HEK293T (cell line): ENCODE data around the gene ZSWIM5.
"Not testable (repeated sequence)": the region's sequence is repeated elsewhere in the genome, so short reads cannot be mapped to it uniquely, and the experiment has no call there.

Source experiments
- CTCF ChIA-PET: fragments of 350-600 bp; formaldehyde crosslinking; extraction: SDS; loops from one replicate; lab custom pipeline; 2021; ENCODE audit warnings: antibody characterized with exemption, inconsistent platforms; lab: Yijun Ruan, JAX
- POLR2A ChIA-PET: fragments of 350-600 bp; formaldehyde crosslinking; extraction: SDS; loops from one replicate; lab custom pipeline; 2020; ENCODE audit warnings: antibody characterized with exemption, inconsistent platforms; lab: Yijun Ruan, JAX
- DNase-seq: peaks from one replicate; pipeline ENCODE4 v3.0.0; 2012; ENCODE audit warnings: mixed read lengths; ENCODE audit errors: extremely low spot score
- ARNT ChIP-seq: fragments of 450-650 bp; IDR thresholded peaks from 2 replicates; pipeline ENCODE4 v1.6.1; 2017; ENCODE audit warnings: mild to moderate bottlenecking
- BHLHE40 ChIP-seq: fragments of 450-650 bp; IDR thresholded peaks from 2 replicates; pipeline ENCODE4 v1.6.1; 2016; ENCODE audit warnings: mild to moderate bottlenecking, moderate library complexity, borderline replicate concordance
- CTBP1 ChIP-seq: fragments of 450-650 bp; IDR thresholded peaks from 2 replicates; pipeline ENCODE4 v1.6.1; 2016; ENCODE audit warnings: borderline replicate concordance
- ELF4 ChIP-seq: fragments of 450-650 bp; IDR thresholded peaks from 2 replicates; pipeline ENCODE4 v1.6.1; 2017; ENCODE audit warnings: antibody characterized with exemption
- FOXA1 ChIP-seq: fragments of 450-650 bp; IDR thresholded peaks from 2 replicates; pipeline ENCODE4 v1.6.1; 2016; ENCODE audit warnings: mild to moderate bottlenecking
- FOXK2 ChIP-seq: fragments of 450-650 bp; IDR thresholded peaks from 2 replicates; pipeline ENCODE4 v1.6.1; 2016; ENCODE audit warnings: mild to moderate bottlenecking
- FOXM1 ChIP-seq: fragments of 450-650 bp; IDR thresholded peaks from 2 replicates; pipeline ENCODE4 v1.6.1; 2017; ENCODE audit warnings: mild to moderate bottlenecking, borderline replicate concordance
- HDGF ChIP-seq: fragments of 450-650 bp; IDR thresholded peaks from 2 replicates; pipeline ENCODE4 v1.6.1; 2017; ENCODE audit warnings: antibody characterized with exemption, borderline replicate concordance
- L3MBTL2 ChIP-seq: fragments of 450-650 bp; conservative IDR thresholded peaks from 2 replicates; pipeline ENCODE4 v1.6.1; 2016; ENCODE audit warnings: mild to moderate bottlenecking
- LEF1 ChIP-seq: fragments of 450-650 bp; IDR thresholded peaks from 2 replicates; pipeline ENCODE4 v1.6.1; 2017; ENCODE audit warnings: mild to moderate bottlenecking, borderline replicate concordance
- NFRKB ChIP-seq: fragments of 450-650 bp; IDR thresholded peaks from 2 replicates; pipeline ENCODE4 v1.6.1; 2016; ENCODE audit warnings: mild to moderate bottlenecking, moderate library complexity
- SP1 ChIP-seq: fragments of 450-650 bp; IDR thresholded peaks from 2 replicates; pipeline ENCODE4 v1.6.1; 2017
- SUZ12 ChIP-seq: fragments of 450-650 bp; IDR thresholded peaks from 2 replicates; pipeline ENCODE4 v1.6.1; 2016; ENCODE audit warnings: mild to moderate bottlenecking
- TARDBP ChIP-seq: fragments of 450-650 bp; IDR thresholded peaks from 2 replicates; pipeline ENCODE4 v1.6.1; 2016
- ZNF384 ChIP-seq: fragments of 450-650 bp; IDR thresholded peaks from 2 replicates; pipeline ENCODE4 v1.6.1; 2016
- TF ChIP-seq, protein P1 (sequence below): fragments of 450-650 bp; IDR thresholded peaks from 2 replicates; pipeline ENCODE4 v1.6.1; 2016

Gene ZSWIM5

DNA sequence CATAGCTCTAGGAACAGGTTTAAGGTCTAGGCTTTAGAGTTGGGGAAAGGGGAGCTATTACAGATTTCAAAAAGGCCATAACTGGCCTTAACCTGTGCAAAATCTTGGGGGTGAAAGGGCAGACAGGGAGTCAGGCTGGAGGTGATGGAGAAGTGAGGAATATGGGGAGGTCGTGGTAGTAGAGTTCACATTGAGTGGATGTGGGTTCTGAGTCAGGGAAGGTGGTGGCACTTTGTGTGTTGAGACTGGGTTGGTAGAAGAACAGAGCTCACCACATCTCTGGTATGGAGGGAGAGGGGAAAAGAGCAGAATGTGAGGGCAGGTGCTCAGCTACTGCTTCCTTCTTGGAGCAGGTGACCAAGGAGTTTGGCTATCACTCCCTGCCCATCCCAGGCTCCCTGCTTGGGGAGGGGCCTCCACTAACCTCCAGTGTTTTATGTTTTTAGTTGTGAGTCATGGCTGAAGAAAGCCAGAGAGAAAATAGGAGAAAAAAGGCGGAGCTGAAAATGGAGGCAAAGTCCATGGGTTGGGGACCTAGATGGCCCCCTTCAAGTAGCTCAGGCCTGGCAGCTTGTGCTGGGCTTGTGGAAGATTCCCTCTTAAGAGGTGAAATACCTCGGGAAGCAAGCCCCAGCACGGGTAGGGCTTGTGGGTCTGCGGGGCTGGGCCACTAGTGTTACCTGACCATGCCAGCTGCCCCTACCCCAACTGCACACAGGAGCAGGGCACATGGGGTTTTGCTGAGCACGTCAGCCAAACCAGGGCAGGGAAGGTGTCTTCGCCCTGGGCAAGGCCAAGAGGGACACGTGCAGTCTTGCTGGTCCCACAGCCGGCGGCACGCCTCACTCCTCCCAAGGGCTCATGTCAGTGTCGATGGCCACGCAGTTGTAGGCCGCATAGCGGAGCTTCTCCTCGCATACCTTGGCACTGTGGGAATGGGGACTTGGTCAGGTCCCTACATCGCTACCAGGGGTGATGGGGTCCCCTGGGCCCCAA lies 203.5 kb downstream of the ZSWIM5 start:
- TF ChIP-seq TARDBP (no peak), L3MBTL2 (no peak), ZNF384 (no peak), SP1 (no peak), LEF1 (no peak), BHLHE40 (no peak), FOXK2 (no peak), ELF4 (no peak), CTBP1 (no peak), FOXM1 (no peak), SUZ12 (no peak), HDGF (no peak), FOXA1 (no peak)
- TF ChIP-seq, protein P1, sequence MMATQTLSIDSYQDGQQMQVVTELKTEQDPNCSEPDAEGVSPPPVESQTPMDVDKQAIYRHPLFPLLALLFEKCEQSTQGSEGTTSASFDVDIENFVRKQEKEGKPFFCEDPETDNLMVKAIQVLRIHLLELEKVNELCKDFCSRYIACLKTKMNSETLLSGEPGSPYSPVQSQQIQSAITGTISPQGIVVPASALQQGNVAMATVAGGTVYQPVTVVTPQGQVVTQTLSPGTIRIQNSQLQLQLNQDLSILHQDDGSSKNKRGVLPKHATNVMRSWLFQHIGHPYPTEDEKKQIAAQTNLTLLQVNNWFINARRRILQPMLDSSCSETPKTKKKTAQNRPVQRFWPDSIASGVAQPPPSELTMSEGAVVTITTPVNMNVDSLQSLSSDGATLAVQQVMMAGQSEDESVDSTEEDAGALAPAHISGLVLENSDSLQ, result no peak
- POLR2A ChIA-PET, result interaction anchor here (2.1 kb wide), 1 partner anchor 9 kb away, joined by 19 read pairs; the partner anchor contains the start of genes HECTD3 and UROD
- DNase-seq, result no peak
- CTCF ChIA-PET, result interaction anchor here (0.7 to 1.2 kb wide), 3 partner anchors 94 to 274 kb away, joined by 3 read pairs; partner anchors contain the start of gene PLK3

DNA sequence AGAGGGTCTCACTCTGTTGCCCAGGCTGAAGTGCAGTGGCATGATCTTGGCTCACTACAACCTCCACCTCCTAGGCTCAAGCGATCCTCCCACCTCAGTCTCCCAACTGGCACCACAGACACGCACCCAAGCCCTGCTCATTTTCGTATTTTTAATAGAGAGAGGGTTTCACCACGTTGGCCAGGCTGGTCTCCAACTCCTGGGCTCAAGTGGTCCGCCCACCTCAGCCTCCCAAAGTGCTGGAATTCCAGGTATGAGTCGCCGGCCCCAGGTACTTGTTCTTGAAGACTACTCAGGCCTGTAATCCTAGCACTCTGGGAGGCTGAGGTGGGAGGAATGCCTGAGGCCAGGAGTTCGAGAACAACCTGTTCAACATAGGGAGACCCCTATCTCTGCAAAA lies 204.8 kb downstream of the ZSWIM5 start:
- not testable (repeated sequence) for DNase-seq
- ChIA-PET CTCF (interaction anchor here (1.4 kb wide), 1 partner anchor 9 kb away, joined by 3 read pairs; the partner anchor contains the start of gene HECTD3), POLR2A (interaction anchor here (1.4 kb wide), 1 partner anchor 10 kb away, joined by 8 read pairs; the partner anchor contains the start of genes HECTD3 and UROD)

DNA sequence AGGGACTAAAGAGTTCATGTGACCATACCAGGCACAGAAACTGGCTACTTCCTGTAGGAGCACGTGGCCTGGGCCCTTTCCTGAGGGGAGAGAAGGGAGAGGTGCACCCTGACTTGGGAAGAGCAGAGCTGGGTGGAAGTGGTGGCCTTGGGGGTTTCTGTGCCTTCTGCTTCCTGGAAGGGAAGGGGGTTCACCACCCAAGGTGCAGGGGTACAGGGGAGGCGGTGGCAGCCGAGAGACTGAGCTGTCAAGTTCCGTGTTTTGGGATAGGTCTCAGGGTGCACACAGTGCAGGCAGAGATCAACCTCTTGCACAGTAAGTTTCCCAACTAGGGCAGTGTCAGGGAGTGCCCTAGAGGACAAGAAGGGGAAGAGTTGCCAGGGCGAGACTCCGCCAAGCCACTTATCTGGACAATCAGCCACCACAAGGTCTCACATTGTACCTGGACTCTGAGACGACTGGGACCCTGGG lies 205.4 kb downstream of the ZSWIM5 start:
- DNase-seq, result no peak
- TF ChIP-seq, protein P1, result no peak
- TF ChIP-seq BHLHE40 (no peak), FOXK2 (no peak), TARDBP (no peak), ZNF384 (no peak), ELF4 (no peak), HDGF (no peak), SUZ12 (no peak), CTBP1 (no peak), L3MBTL2 (no peak)
- POLR2A ChIA-PET, result interaction anchor here (1.4 kb wide), 1 partner anchor 10 kb away, joined by 8 read pairs; the partner anchor contains the start of genes HECTD3 and UROD
- CTCF ChIA-PET, result interaction anchor here (1.4 kb wide), 1 partner anchor 10 kb away, joined by 3 read pairs; the partner anchor contains the start of gene HECTD3

DNA sequence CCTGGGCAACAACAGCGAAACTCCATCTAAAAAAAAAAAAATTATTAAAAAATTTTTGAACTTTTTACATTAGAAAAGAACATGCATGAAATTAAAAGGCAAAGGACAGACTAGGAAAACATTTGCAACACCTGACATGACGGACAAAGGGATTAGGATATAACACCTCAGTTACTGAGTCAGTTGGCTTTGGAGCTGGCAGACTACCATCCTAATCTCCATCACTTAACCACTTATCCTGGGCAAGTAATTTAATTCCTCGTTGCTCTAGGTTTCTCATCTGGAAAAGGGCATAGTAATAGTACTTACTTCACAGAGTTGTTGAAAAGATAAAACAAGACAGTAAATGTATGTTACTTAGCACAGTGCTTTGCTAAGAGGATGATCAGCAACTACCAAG lies 207.2 kb downstream of the ZSWIM5 start:
- POLR2A ChIA-PET, result interaction anchor here (1.9 kb wide), 1 partner anchor 12 kb away, joined by 7 read pairs; the partner anchor contains the start of genes HECTD3 and UROD
- no peak for DNase-seq
- CTCF ChIA-PET, result no interaction called here
- TF ChIP-seq FOXM1 (no peak), LEF1 (no peak), ELF4 (no peak), BHLHE40 (no peak), TARDBP (no peak), HDGF (no peak), ZNF384 (no peak), L3MBTL2 (no peak), ARNT (no peak), SP1 (no peak), FOXA1 (no peak)
- TF ChIP-seq, protein P1, result no peak

DNA sequence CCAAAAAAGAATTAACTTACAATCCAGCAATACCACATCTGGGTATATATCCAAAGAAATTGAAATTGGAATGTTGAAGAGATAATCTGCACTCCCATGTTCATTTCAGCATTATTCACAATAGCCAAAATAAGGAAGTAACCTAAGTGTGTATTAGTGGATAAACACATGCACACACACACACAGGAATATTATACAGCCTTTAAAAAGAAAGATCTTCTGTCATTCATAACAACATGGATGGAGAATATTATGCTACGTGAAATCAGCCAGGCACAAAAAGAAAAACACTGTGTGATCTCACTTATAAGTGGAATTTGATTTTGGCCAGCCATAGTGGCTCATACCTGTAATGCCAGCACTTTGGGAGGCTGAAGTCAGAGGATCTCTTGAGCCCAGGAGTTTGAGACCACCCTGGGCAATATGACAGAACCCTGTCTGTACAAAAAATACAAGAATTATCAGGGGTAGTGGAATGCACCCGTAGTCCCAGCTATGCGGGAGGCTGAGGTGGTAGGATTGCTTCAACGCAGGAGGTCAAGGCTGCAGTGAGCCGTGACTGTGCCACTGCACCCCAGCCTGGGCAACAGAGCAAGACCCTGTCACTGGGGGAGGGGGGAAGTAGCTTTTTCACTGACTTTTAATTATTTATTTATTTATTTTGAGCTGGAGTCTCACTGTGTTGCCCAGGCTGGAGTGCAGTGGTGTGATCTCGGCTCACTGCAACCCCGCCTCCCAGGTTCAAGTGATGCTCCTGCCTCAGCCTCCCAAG lies 210.8 kb downstream of the ZSWIM5 start:
- CTCF ChIA-PET, result no interaction called here
- POLR2A ChIA-PET, result interaction anchor here (0.8 kb wide), 1 partner anchor 15 kb away, joined by 3 read pairs; the partner anchor contains the start of gene HECTD3

More for the DNA sequence above, 210.8 kb downstream of the ZSWIM5 start:
- DNase-seq, result no peak
- no peak for TF ChIP-seq NFRKB
- TF ChIP-seq ELF4, result no peak
